ENCODE results near the gene CERCAM. TPM values are rescaled to one million over a fixed set of nuclear protein-coding genes. Genes with fewer than 3 reads are reported as not detected.

CERCAM gene
- total and polyA plus RNA-seq, 8 donors = 5.5 to 22.8 (median 12.5) TPM

- WGBS, 5 donors = 82 to 99% (median 96%) methylated on average over 3 of the region's 3 CpGs
- intact Hi-C loops (cut with DNase I; ENCODE audit: low total_unique reads) = no loop called here
- H3K36me3 ChIP-seq = peaks cover 13 to 53% (median 50%) of the 10 kb centered on the region in 4 donors
- no peaks in the 10 kb centered on the region for H3K9me3 ChIP-seq
- peaks cover 5 to 23% (median 13%) of the 10 kb centered on the region in 4 donors for H3K4me1 ChIP-seq
- no peak overlapping the region for H3K4me3 ChIP-seq
- DNase-seq = no peak
- no peaks in the 10 kb centered on the region for H3K27me3 ChIP-seq
- TF ChIP-seq EP300 (IDR thresholded peaks at IDR 0.05) = no peak
- TF ChIP-seq CTCF (IDR thresholded peaks at IDR 0.05) = no peak
- no peak for TF ChIP-seq POLR2A (IDR thresholded peaks at IDR 0.05)
- TF ChIP-seq POLR2AphosphoS5 (IDR thresholded peaks at IDR 0.05) = no peak
- no peak overlapping the region for H3K27ac ChIP-seq
These were observed 38.4 kb downstream of the CERCAM start for GRCh38 chr9:128459011-128459410.

DNA sequence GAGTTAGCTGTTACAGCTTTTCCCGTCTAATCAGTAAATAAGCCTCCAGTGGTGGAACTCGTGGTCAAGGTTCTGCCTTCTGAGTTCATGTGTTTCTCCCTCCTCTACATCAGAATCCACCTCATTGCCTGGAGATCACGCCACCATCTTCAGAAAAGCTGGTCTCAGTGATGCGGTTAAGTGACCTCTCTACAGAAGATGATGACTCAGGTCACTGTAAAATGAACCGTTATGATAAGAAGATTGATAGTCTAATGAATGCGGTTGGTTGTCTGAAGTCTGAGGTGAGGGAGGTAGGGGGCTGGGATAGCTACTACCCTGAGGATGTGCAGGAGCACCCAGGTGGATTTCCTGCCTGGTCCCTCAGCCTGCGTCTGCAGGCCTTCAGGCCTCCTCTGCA is 48.4 kb downstream of the CERCAM start:
- TF ChIP-seq POLR2A (IDR thresholded peaks at IDR 0.05) (no peak), POLR2AphosphoS5 (IDR thresholded peaks at IDR 0.05) (no peak), EP300 (IDR thresholded peaks at IDR 0.05) (no peak), CTCF (IDR thresholded peaks at IDR 0.05) (no peak)
- Histone ChIP-seq H3K9me3 (no peaks in the 10 kb centered on the region), H3K27me3 (no peaks in the 10 kb centered on the region), H3K4me3 (no peak overlapping the region), H3K27ac (no peak overlapping the region), H3K4me1 (no peaks in the 10 kb centered on the region), H3K36me3 (peaks cover 12 to 78% (median 66%) of the 10 kb centered on the region in 4 donors)
- intact Hi-C loops (cut with DNase I; ENCODE audit: low total_unique reads) = no loop called here
- DNase-seq = no peak
- WGBS, 5 donors = 87 to 93% (median 88%) methylated on average over 7 of the region's 7 CpGs

- no peak overlapping the region for H3K4me3 ChIP-seq
- H3K27me3 ChIP-seq = no peaks in the 10 kb centered on the region
- H3K4me1 ChIP-seq = no peaks in the 10 kb centered on the region
- WGBS, 5 donors = 67 to 80% (median 72%) methylated on average over 5 of the region's 5 CpGs
- no peaks in the 10 kb centered on the region for H3K9me3 ChIP-seq
- H3K27ac ChIP-seq = no peak overlapping the region
- TF ChIP-seq CTCF (IDR thresholded peaks at IDR 0.05) (no peak), POLR2A (IDR thresholded peaks at IDR 0.05) (no peak), POLR2AphosphoS5 (IDR thresholded peaks at IDR 0.05) (no peak), EP300 (IDR thresholded peaks at IDR 0.05) (no peak)
- no peak for DNase-seq
- H3K36me3 ChIP-seq = peaks cover 6 to 81% (median 69%) of the 10 kb centered on the region in 4 donors
- intact Hi-C loops (cut with DNase I; ENCODE audit: low total_unique reads) = no loop called here
These were observed 49.9 kb downstream of the CERCAM start for GRCh38 chr9:128470560-128470959.

DNA sequence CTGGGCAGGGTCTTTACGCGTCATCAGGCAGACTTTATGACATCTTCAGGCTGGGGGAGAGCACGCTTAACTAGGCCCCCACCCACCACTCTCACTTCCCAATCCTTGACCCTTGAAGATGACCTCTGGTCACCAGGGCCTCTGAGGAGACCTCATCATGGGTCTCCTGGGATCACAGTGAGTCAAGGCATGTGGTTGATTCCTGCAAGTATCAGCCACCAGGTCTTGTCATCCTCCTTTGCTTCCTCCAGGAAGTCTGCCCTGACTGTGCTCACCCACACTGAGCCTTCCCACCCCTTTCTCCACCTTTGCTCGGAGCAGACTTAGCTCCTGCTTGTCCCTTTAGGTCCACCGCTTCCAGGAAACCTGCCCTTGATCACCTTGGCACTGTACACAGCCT is 52.4 kb downstream of the CERCAM start:
- no peaks in the 10 kb centered on the region for H3K9me3 ChIP-seq
- intact Hi-C loops (cut with DNase I; ENCODE audit: low total_unique reads) = no loop called here
- H3K27me3 ChIP-seq = no peaks in the 10 kb centered on the region
- 94 to 98% (median 95%) methylated on average over 5 of the region's 5 CpGs for WGBS, 5 donors
- H3K27ac ChIP-seq = no peak overlapping the region
- TF ChIP-seq POLR2AphosphoS5 (IDR thresholded peaks at IDR 0.05) = no peak
- TF ChIP-seq POLR2A (IDR thresholded peaks at IDR 0.05) = no peak
- TF ChIP-seq EP300 (IDR thresholded peaks at IDR 0.05) = no peak
- TF ChIP-seq CTCF (IDR thresholded peaks at IDR 0.05) = no peak
- peaks cover 18 to 85% (median 75%) of the 10 kb centered on the region in 4 donors for H3K36me3 ChIP-seq
- no peak for DNase-seq
- no peaks in the 10 kb centered on the region for H3K4me1 ChIP-seq
- H3K4me3 ChIP-seq = no peak overlapping the region

Data from stomach (tissue), 9 donors.